Activated CD4-positive, alpha-beta memory T cell treated with anti-CD3 and anti-CD28 coated beads for 36 hours (primary cell): ENCODE measurements around the gene LYL1. TPM values are rescaled to one million over a fixed set of nuclear protein-coding genes. Genes with fewer than 3 reads are reported as not detected.

Source experiments
- CTCF ChIA-PET: fragments of 350-600 bp; sonication (Branson Sonifier 250); formaldehyde crosslinking; loops from one replicate; lab custom pipeline; 2021; ENCODE audit warnings: antibody characterized with exemption, inconsistent platforms; lab: Charles Lee
- POLR2A ChIA-PET: fragments of 350-600 bp; sonication (Branson Sonifier 250); formaldehyde crosslinking; loops from one replicate; lab custom pipeline; 2021; ENCODE audit warnings: antibody characterized with exemption; lab: Charles Lee
- DNase-seq: peaks from one replicate; pipeline ENCODE4 v3.0.0-alpha.2; 2020
- H3K27ac Mint-ChIP-seq: one replicate; pipeline ENCODE4 v1.8.0; 2021; ENCODE audit warnings: mixed read lengths
- H3K27me3 Mint-ChIP-seq: one replicate; pipeline ENCODE4 v1.8.0; 2021; ENCODE audit warnings: mixed read lengths
- H3K36me3 Mint-ChIP-seq: one replicate; pipeline ENCODE4 v1.8.0; 2021; ENCODE audit warnings: mixed read lengths
- H3K4me1 Mint-ChIP-seq: one replicate; pipeline ENCODE4 v1.8.0; 2021; ENCODE audit warnings: low read depth, mixed read lengths
- H3K4me3 Mint-ChIP-seq: one replicate; pipeline ENCODE4 v1.8.0; 2021; ENCODE audit warnings: mild to moderate bottlenecking, mixed read lengths
- H3K9me3 Mint-ChIP-seq: one replicate; pipeline ENCODE4 v1.8.0; 2021; ENCODE audit warnings: mixed read lengths
- intact Hi-C: fragments of 100-400 bp; cut with micrococcal nuclease; formaldehyde crosslinking; loops from one replicate; pipeline ENCODE4 v1.15.1; 2023
- total RNA-seq, 2 experiments: library from RNA; stranded (reverse); gene quantifications; one replicate each; pipeline ENCODE4 v1.2.3, GENCODE V29; 2021

Gene LYL1
- total RNA-seq, 2 experiments from 2014 or later: 5.0 to 5.6 TPM

DNA sequence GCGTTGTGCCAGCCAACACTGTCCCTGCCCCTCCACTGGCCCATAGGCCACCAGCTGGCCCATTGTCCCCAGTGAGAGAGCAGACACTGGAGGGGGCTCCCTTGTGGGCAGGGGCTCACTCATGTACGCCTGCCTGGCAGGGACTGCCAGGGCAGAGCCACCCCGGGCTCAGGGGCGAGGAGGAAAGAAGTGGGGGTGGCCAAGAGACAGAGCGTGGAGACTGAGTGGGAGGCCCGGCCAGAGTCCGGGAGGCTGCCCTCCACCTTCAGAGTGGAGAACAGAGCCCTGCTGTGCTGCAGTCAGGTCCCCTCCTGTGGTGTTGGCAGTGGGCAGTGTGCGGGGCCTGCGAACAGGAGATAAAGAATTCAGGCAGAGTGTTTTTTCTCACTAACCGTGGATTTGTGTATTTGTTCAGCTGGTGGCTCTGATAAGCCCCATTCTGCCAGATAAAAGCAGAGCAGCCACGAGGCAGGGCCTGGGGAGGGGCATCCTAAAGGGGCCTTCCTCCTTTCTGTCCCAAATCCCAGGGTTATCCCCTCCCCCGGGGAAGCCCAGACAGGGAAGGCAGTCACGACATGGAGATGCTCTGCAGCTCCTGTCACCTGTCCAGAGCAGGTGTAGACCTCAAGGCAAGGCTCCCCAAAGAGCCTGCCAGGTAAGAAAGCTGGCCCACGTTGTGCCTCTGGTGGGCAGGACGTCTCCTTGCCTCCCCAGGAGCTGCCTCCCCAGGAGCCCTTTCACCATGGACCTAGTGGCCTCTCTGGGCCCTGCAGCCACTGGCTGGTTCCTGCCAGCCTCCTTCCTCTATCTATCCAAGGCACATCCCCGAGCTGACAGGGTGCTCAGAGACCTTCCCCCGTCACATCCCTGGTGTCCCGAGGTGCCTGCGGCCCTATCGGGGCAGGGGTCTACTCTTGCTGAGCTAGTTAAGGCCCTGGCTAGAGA is 33.0 kb downstream of the LYL1 start:
- no peak overlapping the region for H3K27ac Mint-ChIP-seq
- POLR2A ChIA-PET: no interaction called here
- no peak for DNase-seq
- H3K4me1 Mint-ChIP-seq: no peaks in the 10 kb centered on the region
- no peak overlapping the region for H3K4me3 Mint-ChIP-seq
- CTCF ChIA-PET: interaction anchor here (0.7 to 2.0 kb wide), 6 partner anchors 9 to 104 kb away, joined by 3 to 19 read pairs (median 4); no protein-coding TSS in a partner anchor
- no peaks in the 10 kb centered on the region for H3K36me3 Mint-ChIP-seq
- intact Hi-C loops: no loop called here
- H3K27me3 Mint-ChIP-seq: no peaks in the 10 kb centered on the region
- no peaks in the 10 kb centered on the region for H3K9me3 Mint-ChIP-seq

DNA sequence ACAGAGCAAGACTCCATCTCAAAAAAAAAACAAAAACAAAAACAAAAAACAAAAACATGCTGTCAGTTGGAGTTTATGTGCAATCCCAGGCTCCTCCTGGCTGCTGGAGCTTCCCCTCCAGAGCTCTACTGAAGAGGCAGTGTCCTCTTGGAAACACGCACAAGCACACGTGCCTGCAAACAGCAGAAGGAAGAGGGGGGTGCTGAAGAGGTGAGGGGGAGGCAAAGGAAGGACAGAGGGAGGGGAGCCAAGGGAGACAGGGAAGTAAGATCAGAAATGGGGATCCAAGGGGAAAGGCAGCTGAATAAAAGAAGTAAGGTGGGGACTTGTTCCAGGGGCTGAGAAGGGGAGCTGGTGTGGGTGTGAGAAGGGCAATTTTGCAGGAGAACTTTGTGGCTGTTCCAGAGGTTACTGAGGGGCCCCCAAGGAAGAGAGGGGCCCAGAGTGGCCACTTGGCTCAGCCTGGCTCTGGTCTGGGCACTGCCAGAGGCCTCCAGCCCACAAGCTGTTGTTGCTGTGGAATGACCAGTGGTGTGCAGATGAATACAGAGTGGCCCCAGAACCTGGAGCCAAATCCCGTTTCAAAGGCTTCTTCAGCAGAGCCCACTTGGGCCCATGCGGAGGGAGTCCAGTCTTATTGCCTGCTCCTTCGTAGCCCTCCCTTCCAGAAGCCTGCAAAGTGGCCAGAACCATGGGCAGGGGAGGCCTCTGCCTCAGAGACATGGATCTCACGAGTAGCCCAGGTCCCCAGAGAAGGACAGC is 34.4 kb downstream of the LYL1 start:
- Mint-ChIP-seq H3K36me3 (no peaks in the 10 kb centered on the region), H3K4me3 (no peak overlapping the region), H3K27me3 (no peaks in the 10 kb centered on the region), H3K27ac (no peak overlapping the region), H3K9me3 (no peaks in the 10 kb centered on the region), H3K4me1 (no peaks in the 10 kb centered on the region)
- ChIA-PET POLR2A (no interaction called here), CTCF (interaction anchor here (1.3 to 2.0 kb wide), 2 partner anchors 26 to 91 kb away, joined by 5 to 6 read pairs; no protein-coding TSS in a partner anchor)
- intact Hi-C loops: no loop called here
- DNase-seq: no peak

DNA sequence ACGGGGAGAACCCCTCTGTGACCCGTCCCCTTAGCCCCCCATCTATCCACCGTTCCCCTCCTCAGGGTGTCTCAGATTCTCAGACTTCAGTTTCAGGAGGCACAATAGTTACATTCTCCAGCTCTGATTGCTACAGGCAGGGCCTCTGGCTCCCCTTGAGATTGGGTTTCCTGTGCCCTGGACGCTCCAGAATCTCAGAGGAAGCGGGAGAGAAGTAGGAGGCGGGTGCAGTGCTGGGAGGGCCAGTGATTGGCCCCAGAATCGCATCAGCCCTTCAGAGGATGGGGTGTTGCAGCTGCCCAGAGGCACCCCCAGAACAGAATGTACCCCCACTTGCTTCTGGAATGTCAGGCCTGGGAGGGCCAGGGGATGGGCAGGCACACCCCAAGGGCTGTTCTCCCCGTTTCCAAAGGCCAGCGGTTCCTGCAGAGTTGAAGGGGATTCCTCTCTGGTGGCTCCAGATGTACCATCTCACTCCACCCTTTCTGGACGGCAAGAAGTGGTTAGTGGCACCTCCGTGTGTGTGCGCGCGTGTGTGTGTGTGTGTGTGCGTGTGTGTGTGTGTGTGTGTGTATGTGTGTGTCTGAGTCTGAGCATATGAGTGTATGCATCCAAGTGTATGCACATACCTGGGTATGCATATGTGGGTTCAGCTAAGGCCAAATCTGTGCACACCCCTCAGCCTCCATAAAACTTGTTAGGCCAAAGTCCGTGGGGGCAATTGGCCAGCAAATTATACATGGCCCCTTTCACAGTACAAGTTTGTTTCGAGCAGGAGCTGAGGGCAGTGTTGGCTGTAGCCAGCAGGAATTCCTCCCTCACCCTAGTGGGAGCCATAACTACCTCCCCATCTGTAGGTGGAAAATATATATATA is 35.5 kb downstream of the LYL1 start:
- no peak for DNase-seq
- H3K4me3 Mint-ChIP-seq: no peak overlapping the region
- intact Hi-C loops: no loop called here
- POLR2A ChIA-PET: no interaction called here
- no peaks in the 10 kb centered on the region for H3K9me3 Mint-ChIP-seq
- H3K36me3 Mint-ChIP-seq: no peaks in the 10 kb centered on the region
- H3K4me1 Mint-ChIP-seq: no peaks in the 10 kb centered on the region
- H3K27me3 Mint-ChIP-seq: peaks cover 3% of the 10 kb centered on the region
- CTCF ChIA-PET: interaction anchor here (1.3 to 2.0 kb wide), 2 partner anchors 27 to 90 kb away, joined by 5 to 6 read pairs; no protein-coding TSS in a partner anchor
- H3K27ac Mint-ChIP-seq: no peak overlapping the region

DNA sequence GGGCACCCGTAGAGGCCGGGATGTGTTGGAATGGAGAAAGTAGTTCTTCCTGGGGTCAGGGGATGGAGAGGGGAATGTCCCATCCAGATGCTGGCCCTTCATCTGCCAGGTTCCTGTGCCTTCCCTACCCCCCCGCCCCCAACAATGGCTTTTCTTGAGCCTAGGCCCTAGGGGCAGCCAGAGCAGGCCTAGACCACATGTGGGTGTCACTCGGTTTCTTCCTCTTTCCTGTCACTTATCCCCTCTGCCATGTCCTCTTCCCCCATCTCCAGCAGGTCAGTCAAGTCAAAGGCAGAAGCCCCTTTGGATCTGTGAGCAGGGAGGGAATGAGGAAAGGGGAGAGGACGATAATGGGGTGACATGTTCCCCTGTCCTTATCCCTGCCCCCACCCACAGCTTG is 36.4 kb downstream of the LYL1 start:
- Mint-ChIP-seq H3K27me3 (peaks cover 10% of the 10 kb centered on the region), H3K4me1 (peaks cover 3% of the 10 kb centered on the region), H3K9me3 (no peaks in the 10 kb centered on the region), H3K36me3 (no peaks in the 10 kb centered on the region), H3K27ac (no peak overlapping the region), H3K4me3 (no peak overlapping the region)
- intact Hi-C loops: no loop called here
- DNase-seq: no peak
- ChIA-PET POLR2A (no interaction called here), CTCF (no interaction called here)

DNA sequence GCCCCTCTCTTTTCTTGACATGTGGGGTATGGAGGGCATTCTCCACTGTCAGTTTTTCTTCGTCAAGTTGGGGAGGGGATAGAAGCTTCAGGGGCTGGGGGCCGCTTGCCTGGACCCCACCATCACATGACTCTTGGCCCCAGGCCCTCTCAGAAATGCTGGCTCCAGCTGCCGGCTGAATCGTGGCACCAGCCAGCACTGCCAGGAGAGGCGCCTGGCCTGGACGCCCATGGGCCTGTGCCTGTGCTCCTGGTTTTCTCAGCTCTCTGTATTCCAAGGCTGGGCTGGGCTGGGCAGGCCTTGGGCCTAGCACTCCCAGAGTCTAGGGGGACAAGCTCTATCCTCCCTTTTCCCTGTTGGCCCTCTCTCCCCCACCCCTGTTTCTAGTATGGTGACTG is 38.6 kb downstream of the LYL1 start:
- Mint-ChIP-seq H3K4me1 (peaks cover 8% of the 10 kb centered on the region), H3K4me3 (no peak overlapping the region), H3K9me3 (no peaks in the 10 kb centered on the region), H3K36me3 (no peaks in the 10 kb centered on the region), H3K27me3 (peaks cover 10% of the 10 kb centered on the region), H3K27ac (no peak overlapping the region)
- DNase-seq: no peak
- intact Hi-C loops: no loop called here
- ChIA-PET POLR2A (no interaction called here), CTCF (interaction anchor here (2.2 to 10.0 kb wide), 2 partner anchors 84 to 99 kb away, joined by 9 to 268 read pairs; no protein-coding TSS in a partner anchor)

DNA sequence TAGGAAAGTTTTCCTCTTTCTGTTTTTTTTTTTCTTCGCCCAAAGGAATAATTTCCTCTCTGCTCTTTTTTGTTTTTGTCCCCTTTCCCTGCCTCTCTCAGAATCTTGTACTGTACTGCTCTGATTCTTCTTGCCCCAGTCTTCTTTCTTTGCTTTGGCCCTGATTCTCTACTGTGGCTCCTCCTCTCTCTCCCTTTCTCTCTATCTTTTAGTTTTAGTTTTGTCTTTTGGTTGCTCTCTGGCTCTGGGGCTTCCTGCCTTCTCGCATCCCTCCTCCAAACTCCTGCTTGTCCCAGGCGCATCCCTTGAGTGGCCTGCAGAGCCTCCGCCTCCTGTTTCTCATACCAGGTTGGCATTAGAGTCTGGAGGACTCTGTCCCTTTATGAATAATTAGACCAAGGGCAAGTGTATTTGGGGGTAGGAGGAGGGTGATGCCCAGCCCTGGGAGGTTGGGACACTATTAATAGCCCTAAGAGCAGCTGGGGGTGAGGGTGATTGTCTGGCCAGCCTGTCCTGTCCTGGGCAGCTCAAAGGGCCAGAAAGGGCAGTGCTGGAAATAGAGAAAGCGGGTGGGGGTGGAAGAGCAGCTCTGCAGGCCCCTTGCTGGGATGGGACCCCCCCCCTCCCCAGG is 39.1 kb downstream of the LYL1 start:
- intact Hi-C loops: no loop called here
- H3K27ac Mint-ChIP-seq: no peak overlapping the region
- CTCF ChIA-PET: interaction anchor here (2.2 to 10.0 kb wide), 3 partner anchors 31 to 98 kb away, joined by 9 to 268 read pairs (median 64); no protein-coding TSS in a partner anchor
- H3K4me3 Mint-ChIP-seq: no peak overlapping the region
- H3K4me1 Mint-ChIP-seq: peaks cover 8% of the 10 kb centered on the region
- DNase-seq: no peak
- H3K36me3 Mint-ChIP-seq: no peaks in the 10 kb centered on the region
- POLR2A ChIA-PET: no interaction called here
- peaks cover 10% of the 10 kb centered on the region for H3K27me3 Mint-ChIP-seq
- no peaks in the 10 kb centered on the region for H3K9me3 Mint-ChIP-seq

DNA sequence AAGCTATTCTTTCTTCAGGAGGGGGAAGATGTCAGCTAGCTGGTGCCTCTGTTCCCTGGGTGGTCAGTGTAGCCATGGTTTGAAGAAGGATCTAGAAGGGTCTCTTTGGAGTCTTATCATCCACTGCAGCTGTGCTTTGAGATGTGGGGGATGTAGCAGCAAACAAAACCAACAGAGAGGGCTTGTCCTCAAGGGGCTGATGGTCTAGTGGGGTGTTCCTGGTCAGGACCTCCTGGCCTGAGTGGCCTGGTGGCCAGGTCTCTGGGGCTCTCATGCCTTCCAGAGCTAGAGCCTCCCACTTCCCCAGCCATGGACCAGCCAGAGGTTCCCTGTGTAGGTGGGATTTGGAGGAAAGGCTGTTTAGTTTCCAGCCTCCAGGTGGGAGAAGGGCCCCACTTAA is 40.3 kb downstream of the LYL1 start:
- no peak overlapping the region for H3K4me3 Mint-ChIP-seq
- no peak for DNase-seq
- H3K27me3 Mint-ChIP-seq: peaks cover 10% of the 10 kb centered on the region
- H3K36me3 Mint-ChIP-seq: no peaks in the 10 kb centered on the region
- intact Hi-C loops: no loop called here
- POLR2A ChIA-PET: no interaction called here
- peaks cover 8% of the 10 kb centered on the region for H3K4me1 Mint-ChIP-seq
- H3K27ac Mint-ChIP-seq: no peak overlapping the region
- CTCF ChIA-PET: interaction anchor here (1.1 to 10.0 kb wide), 9 partner anchors 8 to 97 kb away, joined by 3 to 268 read pairs (median 42); no protein-coding TSS in a partner anchor
- no peaks in the 10 kb centered on the region for H3K9me3 Mint-ChIP-seq

DNA sequence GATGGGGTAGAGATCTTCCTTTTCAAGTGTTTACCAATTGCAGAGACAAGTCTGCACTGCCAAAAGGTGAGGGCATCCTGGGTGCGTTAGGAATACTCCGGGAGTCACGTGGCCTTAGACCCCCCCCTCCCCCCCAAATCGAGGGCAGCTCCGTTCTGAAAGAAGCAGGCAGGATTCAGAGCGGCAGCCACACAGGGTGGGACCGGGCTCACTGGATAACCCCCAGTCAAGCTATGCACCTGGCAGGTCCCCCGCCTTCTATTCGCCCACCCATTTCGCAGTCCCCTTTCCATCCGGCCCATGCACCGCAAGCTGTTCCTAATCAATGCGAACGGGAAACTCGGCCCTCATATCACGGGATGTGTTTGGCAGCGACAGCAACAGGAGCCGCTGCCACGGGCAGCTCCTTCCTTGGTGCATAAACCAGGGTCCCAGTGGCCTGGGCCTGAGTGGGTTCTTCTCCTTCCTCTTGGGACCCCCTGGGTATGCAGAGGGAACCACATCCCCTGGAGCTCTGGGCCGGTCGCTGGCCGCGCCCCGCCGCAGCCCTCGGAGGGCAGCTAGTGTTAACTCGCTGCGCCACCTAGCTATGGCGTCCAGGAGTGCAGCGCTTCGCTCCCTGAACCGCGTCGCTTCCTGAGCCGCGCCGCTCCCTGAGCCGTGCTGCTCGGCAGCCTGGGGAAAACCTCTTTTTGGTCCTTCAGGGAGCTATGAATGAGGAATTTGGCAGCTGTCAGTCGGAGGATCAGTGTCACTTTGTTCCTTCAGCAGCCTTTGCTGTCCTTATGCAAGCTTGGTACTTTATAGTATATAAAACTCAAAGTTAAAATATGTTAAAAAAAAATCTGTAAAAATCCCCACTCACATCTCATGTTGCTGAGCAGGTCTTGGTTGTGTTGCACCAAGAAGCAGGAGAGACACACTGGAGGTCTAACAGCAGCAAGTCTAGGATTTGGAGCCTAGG is 41.4 kb downstream of the LYL1 start:
- Mint-ChIP-seq H3K9me3 (no peaks in the 10 kb centered on the region), H3K27me3 (peaks cover 10% of the 10 kb centered on the region), H3K4me1 (peaks cover 8% of the 10 kb centered on the region), H3K36me3 (no peaks in the 10 kb centered on the region), H3K27ac (no peak overlapping the region), H3K4me3 (peak overlapping the region; percentile 70)
- DNase-seq: peak; percentile 85
- intact Hi-C loops: loop anchor here (1.0 to 2.0 kb wide), 3 partner anchors 32 to 83 kb away; no protein-coding TSS in a partner anchor
- CTCF ChIA-PET: interaction anchor here (0.5 to 10.0 kb wide), 38 partner anchors 8 to 940 kb away, joined by 3 to 268 read pairs (median 6); partner anchors contain the start of gene DAND5
- POLR2A ChIA-PET: no interaction called here

DNA sequence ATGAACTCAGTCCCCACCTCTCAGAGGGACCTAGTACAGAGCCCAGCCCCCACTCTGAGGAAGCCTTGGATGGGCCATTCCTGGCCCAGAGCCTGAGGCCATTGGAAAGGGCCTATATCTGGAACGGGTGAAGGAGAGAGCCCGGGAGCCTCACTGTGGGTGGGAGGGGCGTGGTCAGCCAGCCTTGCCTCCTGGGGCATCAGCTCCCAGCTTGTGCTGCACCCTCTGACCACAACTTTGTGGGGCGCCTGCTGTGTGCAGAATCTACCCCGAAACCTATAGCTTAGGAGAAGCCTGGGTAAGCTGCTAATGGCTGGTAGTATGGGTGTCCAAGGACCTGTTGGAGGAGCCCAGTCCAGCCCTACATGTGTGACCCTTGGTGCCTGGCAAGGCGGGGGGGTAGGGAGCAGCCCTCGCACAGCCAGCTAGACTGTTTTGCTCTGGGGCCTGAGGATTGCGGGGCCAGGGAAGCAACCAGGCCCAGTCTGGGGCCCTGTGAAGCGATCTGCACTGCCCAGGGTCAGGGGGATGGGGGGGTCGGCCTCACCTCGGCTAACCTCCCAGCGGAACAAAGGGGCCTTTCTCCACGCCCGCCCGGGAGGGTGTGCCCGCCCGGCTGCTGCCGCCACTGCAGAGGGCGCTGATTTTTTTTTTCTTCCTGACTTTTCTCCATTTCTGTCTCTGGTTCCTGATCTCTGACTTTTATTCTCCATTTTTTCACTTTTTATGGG is 42.3 kb downstream of the LYL1 start:
- CTCF ChIA-PET: interaction anchor here (0.6 to 10.0 kb wide), 33 partner anchors 8 to 632 kb away, joined by 3 to 268 read pairs (median 7); partner anchors contain the start of gene DAND5
- Mint-ChIP-seq H3K36me3 (no peaks in the 10 kb centered on the region), H3K9me3 (no peaks in the 10 kb centered on the region), H3K4me3 (peak overlapping the region; percentile 70), H3K4me1 (peaks cover 8% of the 10 kb centered on the region), H3K27ac (no peak overlapping the region), H3K27me3 (peaks cover 10% of the 10 kb centered on the region)
- intact Hi-C loops: loop anchor here (2.0 kb wide), 1 partner anchor 32 kb away; no protein-coding TSS in a partner anchor
- POLR2A ChIA-PET: no interaction called here
- DNase-seq: no peak
